ENCODE results near the gene PRODH2.
A peak's percentile ranks its signal among the peaks of the same experiment; 100 is the strongest.

Gene PRODH2

GRCh38 chr19:35847911-35848310 is 35.3 kb upstream of the PRODH2 start:
- DNase-seq (ENCODE audit: low read depth in 2 of 2): no peak
- H3K4me3 ChIP-seq (replicated peaks in 1 of 2; ENCODE audit: low read depth in 2 of 2, low read length in 2 of 2): no peak overlapping the region
- TF ChIP-seq, protein P1, sequence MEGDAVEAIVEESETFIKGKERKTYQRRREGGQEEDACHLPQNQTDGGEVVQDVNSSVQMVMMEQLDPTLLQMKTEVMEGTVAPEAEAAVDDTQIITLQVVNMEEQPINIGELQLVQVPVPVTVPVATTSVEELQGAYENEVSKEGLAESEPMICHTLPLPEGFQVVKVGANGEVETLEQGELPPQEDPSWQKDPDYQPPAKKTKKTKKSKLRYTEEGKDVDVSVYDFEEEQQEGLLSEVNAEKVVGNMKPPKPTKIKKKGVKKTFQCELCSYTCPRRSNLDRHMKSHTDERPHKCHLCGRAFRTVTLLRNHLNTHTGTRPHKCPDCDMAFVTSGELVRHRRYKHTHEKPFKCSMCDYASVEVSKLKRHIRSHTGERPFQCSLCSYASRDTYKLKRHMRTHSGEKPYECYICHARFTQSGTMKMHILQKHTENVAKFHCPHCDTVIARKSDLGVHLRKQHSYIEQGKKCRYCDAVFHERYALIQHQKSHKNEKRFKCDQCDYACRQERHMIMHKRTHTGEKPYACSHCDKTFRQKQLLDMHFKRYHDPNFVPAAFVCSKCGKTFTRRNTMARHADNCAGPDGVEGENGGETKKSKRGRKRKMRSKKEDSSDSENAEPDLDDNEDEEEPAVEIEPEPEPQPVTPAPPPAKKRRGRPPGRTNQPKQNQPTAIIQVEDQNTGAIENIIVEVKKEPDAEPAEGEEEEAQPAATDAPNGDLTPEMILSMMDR (IDR thresholded peaks at IDR 0.05; ENCODE audit: low read depth, low read length): no peak

DNA sequence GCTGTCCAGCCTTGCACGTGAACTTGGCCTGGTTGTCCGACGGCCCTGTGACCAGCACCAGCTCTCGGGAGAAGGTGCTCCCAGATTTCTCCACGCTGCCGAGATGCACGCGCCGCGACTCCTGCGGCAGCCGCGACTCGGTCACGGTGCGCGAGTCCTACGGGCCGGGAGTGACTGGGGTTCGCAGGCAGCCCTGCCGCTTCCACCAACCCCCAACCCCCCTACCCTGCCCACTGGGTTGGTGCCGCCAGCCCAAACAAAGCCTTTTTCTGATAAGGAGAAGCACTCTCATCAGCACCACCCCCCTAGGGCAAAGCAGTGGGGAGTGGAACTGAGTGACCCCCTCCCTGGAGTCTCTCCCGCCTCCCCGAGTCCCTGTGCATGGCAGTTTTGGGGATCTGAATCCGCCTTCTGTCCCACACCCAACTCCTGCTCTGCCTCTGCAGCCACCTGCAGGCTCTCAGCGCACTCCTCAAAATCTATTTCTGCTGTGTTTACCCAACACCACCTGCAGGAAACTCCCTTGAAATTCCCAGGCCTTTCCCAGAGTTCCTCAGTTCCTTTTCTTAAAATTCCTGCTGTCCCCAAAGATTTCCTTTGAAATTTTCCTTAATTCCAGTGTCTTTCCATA is 33.5 kb upstream of the PRODH2 start:
- no peak overlapping the region for H3K4me3 ChIP-seq (replicated peaks in 1 of 2; ENCODE audit: low read depth in 2 of 2, low read length in 2 of 2)
- TF ChIP-seq, protein P1 (IDR thresholded peaks at IDR 0.05; ENCODE audit: low read depth, low read length): no peak
- DNase-seq (ENCODE audit: low read depth in 2 of 2): no peak

GRCh38 chr19:35845215-35846037 is 32.8 kb upstream of the PRODH2 start:
- TF ChIP-seq, protein P1 (IDR thresholded peaks at IDR 0.05; ENCODE audit: low read depth, low read length): no peak
- no peak for DNase-seq (ENCODE audit: low read depth in 2 of 2)

DNA sequence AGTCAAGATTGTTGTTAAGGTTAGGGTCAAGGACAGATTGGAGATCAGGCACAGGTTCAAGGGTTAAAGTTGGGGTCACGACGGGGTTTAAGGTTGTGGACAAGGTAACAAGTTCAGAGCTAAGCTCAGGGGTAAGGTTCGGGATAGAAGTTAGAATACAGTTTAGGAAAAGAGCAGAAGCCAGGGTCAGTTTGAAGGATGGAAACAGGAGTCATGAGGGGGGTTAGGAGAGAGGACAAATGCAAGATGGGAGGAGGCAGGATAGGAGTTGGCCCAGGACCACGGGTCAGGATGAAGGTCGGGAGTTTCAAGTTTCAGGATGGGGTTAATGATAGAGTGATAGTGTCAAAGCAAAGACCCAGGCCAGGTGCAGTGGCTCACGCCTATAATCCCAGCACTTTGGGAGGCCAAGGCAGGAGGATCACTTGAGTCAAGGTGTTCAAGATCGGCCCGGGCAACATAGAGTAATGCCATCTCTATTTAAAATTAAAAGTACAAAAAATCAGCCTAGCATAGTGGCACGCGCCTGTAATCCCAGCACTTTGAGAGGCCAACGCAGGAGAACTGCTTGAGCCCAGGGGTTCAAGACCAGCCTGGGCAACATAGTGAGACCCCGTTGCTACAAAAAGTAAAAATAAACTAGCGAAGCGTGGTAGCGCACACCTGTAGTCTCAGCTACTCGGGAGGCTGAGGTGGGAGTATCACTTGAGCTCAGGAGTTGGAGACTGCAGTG is 32.0 kb upstream of the PRODH2 start:
- no peak overlapping the region for H3K4me3 ChIP-seq (replicated peaks in 1 of 2; ENCODE audit: low read depth in 2 of 2, low read length in 2 of 2)
- DNase-seq (ENCODE audit: low read depth in 2 of 2): no peak
- TF ChIP-seq, protein P1 (IDR thresholded peaks at IDR 0.05; ENCODE audit: low read depth, low read length): no peak

More at GRCh38 chr19:35845215-35846037, 32.8 kb upstream of the PRODH2 start:
- peak overlapping the region in 1 of 2 donors; percentile 10 for H3K4me3 ChIP-seq (replicated peaks in 1 of 2; ENCODE audit: low read depth in 2 of 2, low read length in 2 of 2)

DNA sequence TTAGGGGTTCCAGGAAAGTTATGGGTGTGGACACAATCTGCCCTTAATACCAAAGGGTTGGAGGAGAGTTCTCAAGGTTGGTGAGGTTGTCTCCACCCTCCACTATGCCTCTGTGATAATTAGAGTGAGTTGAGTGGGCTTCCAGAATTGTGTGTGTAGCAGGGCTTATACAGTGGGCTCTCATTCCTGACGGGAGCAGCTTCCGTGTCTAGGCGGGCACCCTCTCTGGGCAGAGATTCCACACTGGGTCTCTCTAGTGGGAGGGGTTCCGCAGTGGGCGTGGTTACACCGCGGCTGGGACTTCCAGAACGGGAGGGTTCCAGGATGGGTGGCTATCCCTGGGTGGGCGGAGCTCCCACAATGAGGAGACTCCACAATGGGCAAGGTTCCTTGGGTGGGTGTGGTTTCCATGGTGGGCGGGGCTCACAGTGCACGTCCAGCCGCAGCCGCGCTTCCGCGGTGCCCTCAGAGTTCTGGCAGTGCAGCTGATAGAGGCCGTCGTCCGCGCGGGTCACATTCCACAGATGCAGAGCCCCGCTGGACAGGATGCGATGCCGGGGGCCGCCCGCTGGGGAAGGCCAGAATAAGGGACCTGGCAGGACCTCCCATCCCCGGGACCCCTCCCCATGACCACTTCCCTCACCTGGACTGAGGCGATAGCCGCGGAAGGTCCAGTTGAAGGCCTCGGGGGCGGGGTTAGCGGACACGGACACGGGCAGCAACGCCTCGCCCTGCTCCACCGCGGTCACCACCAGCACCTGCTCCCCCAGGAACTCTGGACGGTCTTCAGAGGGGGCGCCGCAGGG is 31.2 kb upstream of the PRODH2 start:
- TF ChIP-seq, protein P1 (IDR thresholded peaks at IDR 0.05; ENCODE audit: low read depth, low read length): no peak
- H3K4me3 ChIP-seq (replicated peaks in 1 of 2; ENCODE audit: low read depth in 2 of 2, low read length in 2 of 2): no peak overlapping the region
- peak; percentile 12 to 17 for DNase-seq (ENCODE audit: low read depth in 2 of 2)

- no peak for DNase-seq (ENCODE audit: low read depth in 2 of 2)
- TF ChIP-seq, protein P1 (IDR thresholded peaks at IDR 0.05; ENCODE audit: low read depth, low read length): no peak
- H3K4me3 ChIP-seq (replicated peaks in 1 of 2; ENCODE audit: low read depth in 2 of 2, low read length in 2 of 2): no peak overlapping the region
Observed at GRCh38 chr19:35842666-35843272, 30.1 kb upstream of the PRODH2 start.

All from cardiac fibroblast (primary cell).